ENCODE data around the gene CENPH.
A peak's percentile ranks its signal among the peaks of the same experiment; 100 is the strongest.
"Not testable (repeated sequence)": the region's sequence is repeated elsewhere in the genome, so short reads cannot be mapped to it uniquely, and the experiment has no call there.

Gene CENPH

DNA sequence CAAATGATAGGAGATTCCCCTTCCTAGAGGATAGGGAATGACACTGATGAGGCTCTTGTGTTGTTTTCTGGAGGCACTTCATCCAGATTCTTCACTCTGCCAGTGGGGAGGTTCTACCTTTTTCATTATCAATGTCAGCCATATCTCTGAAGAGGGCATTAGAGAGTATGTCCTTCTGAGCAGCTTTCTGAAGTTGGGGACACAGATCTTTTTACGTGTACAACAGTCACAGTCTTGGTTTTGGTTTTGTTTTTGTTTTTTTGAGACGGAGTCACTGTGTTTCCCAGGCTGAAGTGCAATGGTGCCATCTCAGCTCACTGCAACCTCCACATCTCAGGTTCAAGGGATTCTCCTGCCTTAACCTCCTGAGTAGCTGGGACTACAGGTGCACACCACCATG, 22.6 kb downstream of the CENPH start:
- Histone ChIP-seq H3K4me3 (ENCODE audit: low read depth in 1 of 2, low read length in 2 of 2) (no peak overlapping the region), H3K4me1 (ENCODE audit: control insufficient read depth in 1 of 2, insufficient read depth in 2 of 2, low read length in 2 of 2) (no peaks in the 10 kb centered on the region), H3K36me3 (ENCODE audit: control insufficient read depth in 1 of 2, insufficient read depth in 2 of 2, low read length in 2 of 2) (no peaks in the 10 kb centered on the region), H3K27ac (ENCODE audit: low read length) (no peak overlapping the region), H3K27me3 (ENCODE audit: low read depth, low read length) (no peaks in the 10 kb centered on the region), H3K9me3 (ENCODE audit: control insufficient read depth in 1 of 2, low read length in 2 of 2) (no peaks in the 10 kb centered on the region)

- Histone ChIP-seq H3K27me3 (ENCODE audit: low read depth, low read length) (no peaks in the 10 kb centered on the region), H3K4me3 (ENCODE audit: low read depth in 1 of 2, low read length in 2 of 2) (no peak overlapping the region), H3K4me1 (ENCODE audit: control insufficient read depth in 1 of 2, insufficient read depth in 2 of 2, low read length in 2 of 2) (peaks cover 0 to 3% of the 10 kb centered on the region in 2 donors), H3K9me3 (ENCODE audit: control insufficient read depth in 1 of 2, low read length in 2 of 2) (no peaks in the 10 kb centered on the region), H3K27ac (ENCODE audit: low read length) (no peak overlapping the region), H3K36me3 (ENCODE audit: control insufficient read depth in 1 of 2, insufficient read depth in 2 of 2, low read length in 2 of 2) (no peaks in the 10 kb centered on the region)
Observed at GRCh38 chr5:69213513-69214215, 24.3 kb downstream of the CENPH start.

GRCh38 chr5:69217151-69217511, 27.7 kb downstream of the CENPH start:
- H3K27me3 ChIP-seq (ENCODE audit: low read depth, low read length): no peaks in the 10 kb centered on the region
- H3K9me3 ChIP-seq (ENCODE audit: control insufficient read depth in 1 of 2, low read length in 2 of 2): no peaks in the 10 kb centered on the region
- no peak overlapping the region for H3K27ac ChIP-seq (ENCODE audit: low read length)
- H3K4me3 ChIP-seq (ENCODE audit: low read depth in 1 of 2, low read length in 2 of 2): peak overlapping the region; percentile 89 to 95
- peaks cover 0 to 10% of the 10 kb centered on the region in 2 donors for H3K4me1 ChIP-seq (ENCODE audit: control insufficient read depth in 1 of 2, insufficient read depth in 2 of 2, low read length in 2 of 2)
- no peaks in the 10 kb centered on the region for H3K36me3 ChIP-seq (ENCODE audit: control insufficient read depth in 1 of 2, insufficient read depth in 2 of 2, low read length in 2 of 2)

- Histone ChIP-seq H3K27me3 (ENCODE audit: low read depth, low read length) (no peaks in the 10 kb centered on the region), H3K9me3 (ENCODE audit: control insufficient read depth in 1 of 2, low read length in 2 of 2) (no peaks in the 10 kb centered on the region), H3K4me1 (ENCODE audit: control insufficient read depth in 1 of 2, insufficient read depth in 2 of 2, low read length in 2 of 2) (peaks cover 0 to 10% of the 10 kb centered on the region in 2 donors)
Observed at GRCh38 chr5:69217548-69218526, 28.5 kb downstream of the CENPH start.

DNA sequence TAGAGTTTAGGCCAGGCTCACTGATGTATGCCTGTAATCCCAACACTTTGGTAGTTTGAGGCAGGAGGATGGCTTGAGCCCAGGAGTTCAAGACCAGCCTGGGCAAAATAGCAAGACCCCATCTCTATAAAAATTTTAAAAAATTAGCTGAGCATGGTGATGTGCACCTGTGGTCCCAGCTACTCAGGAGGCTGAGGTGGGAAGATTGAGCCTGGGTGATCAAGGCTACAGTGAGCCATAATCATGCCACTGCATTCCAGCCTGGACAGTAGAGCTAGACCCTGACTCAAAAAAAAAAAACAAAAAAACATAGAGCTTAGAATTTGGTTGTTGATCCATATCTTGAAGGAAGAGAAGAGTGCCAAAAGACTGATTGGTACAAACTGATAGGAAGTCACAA, 30.6 kb downstream of the CENPH start:
- H3K4me1 ChIP-seq (ENCODE audit: control insufficient read depth in 1 of 2, insufficient read depth in 2 of 2, low read length in 2 of 2): peaks cover 0 to 10% of the 10 kb centered on the region in 2 donors

More at GRCh38 chr5:69217548-69218526, 28.5 kb downstream of the CENPH start:
- peak overlapping the region; percentile 89 to 95 for H3K4me3 ChIP-seq (ENCODE audit: low read depth in 1 of 2, low read length in 2 of 2)
- H3K36me3 ChIP-seq (ENCODE audit: control insufficient read depth in 1 of 2, insufficient read depth in 2 of 2, low read length in 2 of 2): no peaks in the 10 kb centered on the region
- peak overlapping the region; percentile 78 for H3K27ac ChIP-seq (ENCODE audit: low read length)

GRCh38 chr5:69220371-69220770, 31.0 kb downstream of the CENPH start:
- H3K4me3 ChIP-seq (ENCODE audit: low read depth in 1 of 2, low read length in 2 of 2); H3K36me3 ChIP-seq (ENCODE audit: control insufficient read depth in 1 of 2, insufficient read depth in 2 of 2, low read length in 2 of 2); H3K4me1 ChIP-seq (ENCODE audit: control insufficient read depth in 1 of 2, insufficient read depth in 2 of 2, low read length in 2 of 2); H3K27ac ChIP-seq (ENCODE audit: low read length); H3K27me3 ChIP-seq (ENCODE audit: low read depth, low read length); H3K9me3 ChIP-seq (ENCODE audit: control insufficient read depth in 1 of 2, low read length in 2 of 2): not testable (repeated sequence)

More for the DNA sequence above, 30.6 kb downstream of the CENPH start:
- Histone ChIP-seq H3K36me3 (ENCODE audit: control insufficient read depth in 1 of 2, insufficient read depth in 2 of 2, low read length in 2 of 2) (no peaks in the 10 kb centered on the region), H3K4me3 (ENCODE audit: low read depth in 1 of 2, low read length in 2 of 2) (no peak overlapping the region), H3K27me3 (ENCODE audit: low read depth, low read length) (no peaks in the 10 kb centered on the region), H3K9me3 (ENCODE audit: control insufficient read depth in 1 of 2, low read length in 2 of 2) (no peaks in the 10 kb centered on the region), H3K27ac (ENCODE audit: low read length) (no peak overlapping the region)

GRCh38 chr5:69220833-69221232, 31.4 kb downstream of the CENPH start:
- not testable (repeated sequence) for H3K9me3 ChIP-seq (ENCODE audit: control insufficient read depth in 1 of 2, low read length in 2 of 2); H3K27me3 ChIP-seq (ENCODE audit: low read depth, low read length); H3K27ac ChIP-seq (ENCODE audit: low read length); H3K4me1 ChIP-seq (ENCODE audit: control insufficient read depth in 1 of 2, insufficient read depth in 2 of 2, low read length in 2 of 2); H3K4me3 ChIP-seq (ENCODE audit: low read depth in 1 of 2, low read length in 2 of 2); H3K36me3 ChIP-seq (ENCODE audit: control insufficient read depth in 1 of 2, insufficient read depth in 2 of 2, low read length in 2 of 2)

DNA sequence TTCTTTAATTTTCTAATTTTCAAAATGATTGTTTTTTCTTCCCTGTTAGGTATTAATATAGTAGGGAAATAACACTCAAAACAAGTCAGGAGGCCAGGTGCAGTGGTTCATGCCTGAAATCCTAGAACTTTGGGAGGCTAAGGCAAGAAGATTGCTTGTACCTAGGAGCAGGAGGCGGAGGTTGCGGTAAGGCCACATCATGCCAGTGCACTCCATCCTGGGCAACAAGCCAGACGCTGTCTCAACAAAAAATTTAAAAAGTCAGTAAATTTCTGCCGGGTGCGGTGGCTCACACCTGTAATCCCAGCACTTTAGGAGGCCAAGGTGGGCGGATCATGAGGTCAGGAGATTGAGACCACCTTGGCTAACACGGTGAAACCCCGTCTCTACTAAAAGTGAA, 35.1 kb downstream of the CENPH start:
- Histone ChIP-seq H3K36me3 (ENCODE audit: control insufficient read depth in 1 of 2, insufficient read depth in 2 of 2, low read length in 2 of 2) (peaks cover 7 to 19% of the 10 kb centered on the region in 2 donors), H3K27me3 (ENCODE audit: low read depth, low read length) (no peaks in the 10 kb centered on the region), H3K4me1 (ENCODE audit: control insufficient read depth in 1 of 2, insufficient read depth in 2 of 2, low read length in 2 of 2) (no peaks in the 10 kb centered on the region)

DNA sequence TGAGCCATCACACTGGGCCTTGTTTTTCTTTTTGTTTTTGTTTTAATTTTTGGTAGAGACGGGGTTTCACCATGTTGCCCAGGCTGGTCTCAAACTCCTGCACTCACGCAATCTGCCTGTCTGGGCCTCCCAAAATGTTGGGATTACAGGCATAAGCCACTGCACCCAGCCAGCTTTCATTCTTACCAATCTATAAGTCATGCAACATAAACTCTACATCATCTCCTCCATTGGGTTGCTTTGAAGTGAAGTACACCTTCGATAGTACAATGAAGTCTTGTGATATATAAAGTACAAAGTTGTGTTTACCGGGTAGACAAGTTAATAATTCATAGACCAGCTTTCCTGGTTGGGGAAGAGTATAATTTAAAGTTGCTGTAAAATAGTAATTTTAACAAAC, 36.5 kb downstream of the CENPH start:
- Histone ChIP-seq H3K27me3 (ENCODE audit: low read depth, low read length) (no peaks in the 10 kb centered on the region), H3K27ac (ENCODE audit: low read length) (no peak overlapping the region), H3K4me3 (ENCODE audit: low read depth in 1 of 2, low read length in 2 of 2) (no peak overlapping the region), H3K36me3 (ENCODE audit: control insufficient read depth in 1 of 2, insufficient read depth in 2 of 2, low read length in 2 of 2) (peaks cover 7 to 27% of the 10 kb centered on the region in 2 donors), H3K4me1 (ENCODE audit: control insufficient read depth in 1 of 2, insufficient read depth in 2 of 2, low read length in 2 of 2) (no peaks in the 10 kb centered on the region), H3K9me3 (ENCODE audit: control insufficient read depth in 1 of 2, low read length in 2 of 2) (no peaks in the 10 kb centered on the region)

More for the DNA sequence above, 35.1 kb downstream of the CENPH start:
- Histone ChIP-seq H3K4me3 (ENCODE audit: low read depth in 1 of 2, low read length in 2 of 2) (no peak overlapping the region), H3K27ac (ENCODE audit: low read length) (no peak overlapping the region), H3K9me3 (ENCODE audit: control insufficient read depth in 1 of 2, low read length in 2 of 2) (no peaks in the 10 kb centered on the region)

DNA sequence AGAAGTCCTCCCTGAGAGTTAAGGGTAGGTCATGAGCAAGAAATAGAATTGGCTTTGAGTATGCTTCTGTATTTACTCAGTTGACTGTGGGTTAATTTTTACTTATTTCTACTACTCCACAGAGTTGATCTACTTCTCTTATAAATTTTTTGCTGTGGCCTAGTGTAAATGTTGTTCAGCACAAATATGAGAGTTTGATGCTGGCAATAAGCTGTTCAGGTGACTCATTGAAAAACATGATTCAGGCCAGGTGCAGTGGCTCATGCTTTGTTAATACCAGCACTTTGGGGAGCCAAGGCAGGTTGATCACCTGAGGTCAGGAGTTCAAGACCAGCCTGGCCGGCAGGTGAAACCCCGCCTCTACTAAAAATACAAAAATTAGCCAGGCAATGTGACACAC, 40.8 kb downstream of the CENPH start:
- H3K9me3 ChIP-seq (ENCODE audit: control insufficient read depth in 1 of 2, low read length in 2 of 2): no peaks in the 10 kb centered on the region
- no peak overlapping the region for H3K4me3 ChIP-seq (ENCODE audit: low read depth in 1 of 2, low read length in 2 of 2)
- H3K36me3 ChIP-seq (ENCODE audit: control insufficient read depth in 1 of 2, insufficient read depth in 2 of 2, low read length in 2 of 2): peaks cover 7 to 27% of the 10 kb centered on the region in 2 donors
- H3K27ac ChIP-seq (ENCODE audit: low read length): no peak overlapping the region
- no peaks in the 10 kb centered on the region for H3K27me3 ChIP-seq (ENCODE audit: low read depth, low read length)
- H3K4me1 ChIP-seq (ENCODE audit: control insufficient read depth in 1 of 2, insufficient read depth in 2 of 2, low read length in 2 of 2): peaks cover 0 to 4% of the 10 kb centered on the region in 2 donors

DNA sequence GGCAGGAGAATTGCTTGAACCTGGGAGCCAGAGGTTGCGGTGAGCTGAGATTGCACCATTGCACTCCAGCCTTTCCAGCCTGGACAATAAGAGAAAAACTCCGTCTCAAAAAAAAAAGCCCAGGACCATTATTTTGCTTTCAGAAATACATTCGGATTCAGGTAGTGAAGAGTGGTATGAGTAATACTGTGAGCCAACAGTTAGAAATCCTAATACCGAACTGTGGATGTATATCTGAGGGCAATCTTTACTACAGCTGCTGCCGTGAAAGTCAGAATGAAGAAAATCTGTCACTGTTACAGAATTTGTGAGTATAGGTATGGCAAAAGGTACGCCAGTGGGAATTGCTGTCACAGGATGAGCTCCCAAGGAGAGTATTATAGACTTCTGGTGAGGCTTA, 41.9 kb downstream of the CENPH start:
- Histone ChIP-seq H3K9me3 (ENCODE audit: control insufficient read depth in 1 of 2, low read length in 2 of 2) (no peaks in the 10 kb centered on the region), H3K4me1 (ENCODE audit: control insufficient read depth in 1 of 2, insufficient read depth in 2 of 2, low read length in 2 of 2) (peaks cover 3 to 12% of the 10 kb centered on the region in 2 donors), H3K27me3 (ENCODE audit: low read depth, low read length) (no peaks in the 10 kb centered on the region), H3K4me3 (ENCODE audit: low read depth in 1 of 2, low read length in 2 of 2) (no peak overlapping the region), H3K27ac (ENCODE audit: low read length) (no peak overlapping the region), H3K36me3 (ENCODE audit: control insufficient read depth in 1 of 2, insufficient read depth in 2 of 2, low read length in 2 of 2) (peaks cover 7 to 27% of the 10 kb centered on the region in 2 donors)
